DMS 273 treated with DMSO at 0.1 percent for 48 hours (cell line): Measurements from ENCODE around the gene INSIG1.

ENCODE experiments used
- DNase-seq: peaks from one replicate; lab custom pipeline; 2025; lab: John Stamatoyannopoulos, UW

The INSIG1 gene

GRCh38 chr7:155351120-155351870 lies 53.6 kb downstream of the INSIG1 start:
- no peak for DNase-seq

- DNase-seq, result no peak
These were observed 54.5 kb downstream of the INSIG1 start for GRCh38 chr7:155352076-155352752.

- DNase-seq, result no peak
These were observed 55.1 kb downstream of the INSIG1 start for GRCh38 chr7:155352753-155353115.

- DNase-seq, result no peak
These were observed 55.7 kb downstream of the INSIG1 start for GRCh38 chr7:155353256-155353897.

DNA sequence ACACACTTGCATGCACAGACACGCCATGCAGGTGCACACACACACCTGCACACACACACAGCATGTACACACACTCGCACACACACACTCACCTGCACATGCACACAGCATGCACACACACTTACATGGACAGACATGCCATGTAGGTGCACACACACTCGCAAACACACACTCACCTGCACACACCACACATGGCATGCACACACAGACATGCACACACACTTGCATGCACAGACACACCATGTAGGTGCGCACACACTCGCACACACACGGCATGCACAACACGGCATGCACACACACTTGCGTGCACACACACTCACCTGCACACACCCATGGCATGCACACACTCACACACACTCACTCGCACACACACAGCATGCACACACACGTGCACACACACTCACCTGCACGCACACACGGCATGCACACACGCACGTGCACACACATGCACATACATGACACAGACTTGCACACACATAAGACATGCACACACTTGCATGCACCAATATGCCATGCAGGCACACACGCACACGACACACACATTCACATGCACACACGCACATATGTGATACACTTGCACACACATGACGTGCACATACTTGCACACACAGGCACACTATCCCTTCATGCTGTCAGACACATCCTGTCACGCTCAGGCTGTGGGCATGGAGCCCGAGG lies 56.8 kb downstream of the INSIG1 start:
- DNase-seq, result no peak

GRCh38 chr7:155355176-155355575 lies 57.5 kb downstream of the INSIG1 start:
- no peak for DNase-seq

- no peak for DNase-seq
These were observed 58.1 kb downstream of the INSIG1 start for GRCh38 chr7:155355745-155356144.

GRCh38 chr7:155356323-155357105 lies 58.8 kb downstream of the INSIG1 start:
- no peak for DNase-seq

- no peak for DNase-seq
These were observed 59.9 kb downstream of the INSIG1 start for GRCh38 chr7:155357573-155358041.

DNA sequence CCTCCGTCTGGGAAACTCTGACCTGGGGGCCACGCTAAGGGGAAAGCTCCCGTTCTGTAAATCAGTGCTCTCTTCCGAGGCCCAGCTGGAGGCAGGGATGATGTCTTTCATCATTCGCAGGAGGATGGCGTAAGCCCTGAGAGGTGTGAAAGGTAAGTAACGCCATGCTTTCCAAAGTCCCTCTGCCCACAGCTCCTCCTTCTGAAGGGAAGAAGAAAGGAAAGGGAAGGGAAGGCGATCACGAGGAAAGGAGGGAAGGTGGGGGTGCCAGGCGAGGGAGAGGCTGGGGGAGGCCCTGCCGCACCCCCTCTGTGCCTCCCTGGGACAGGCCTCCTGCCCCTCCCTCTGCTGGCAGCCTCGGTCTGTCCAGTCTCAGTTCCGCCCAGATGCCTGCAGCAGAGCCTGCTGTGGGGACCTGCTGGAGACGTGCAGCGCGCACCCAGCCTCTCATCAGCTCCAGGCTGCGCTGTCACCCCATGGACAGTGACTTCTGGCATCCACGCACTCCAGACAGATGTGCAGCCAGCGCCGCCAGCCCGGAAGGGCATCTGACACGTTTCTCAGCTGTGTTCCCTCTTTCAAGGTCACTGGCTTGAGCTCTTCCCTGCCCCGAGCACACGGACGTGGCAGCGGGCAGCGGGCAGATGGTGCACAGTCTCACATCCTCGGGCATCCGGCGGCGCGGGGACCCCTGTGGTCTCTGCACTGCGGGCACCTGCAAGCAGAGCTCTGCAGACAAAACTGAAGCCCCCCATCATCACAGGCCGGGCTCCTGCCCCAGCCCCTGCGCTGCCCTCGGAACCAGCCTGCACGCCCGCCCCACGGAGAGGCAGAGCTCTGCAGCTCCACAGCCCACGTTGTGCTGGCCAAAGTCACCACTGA lies 60.6 kb downstream of the INSIG1 start:
- no peak for DNase-seq

- no peak for DNase-seq
These were observed 61.5 kb downstream of the INSIG1 start for GRCh38 chr7:155358948-155359712.
